HFFc6 (cell line): ENCODE measurements around the gene CCDC9B. TPM values are rescaled to one million over a fixed set of nuclear protein-coding genes. Genes with fewer than 3 reads are reported as not detected.

Experiments used
- DNase-seq: peaks from one replicate; pipeline ENCODE4 v3.0.0-alpha.2; 2018
- H3K27ac Mint-ChIP-seq: 2 replicates; pipeline ENCODE4 v1.8.0; 2020; ENCODE audit warnings: mild to moderate bottlenecking, mixed read lengths
- H3K27me3 Mint-ChIP-seq: 2 replicates; pipeline ENCODE4 v1.8.0; 2021; ENCODE audit warnings: mild to moderate bottlenecking, moderate library complexity, mixed read lengths; ENCODE audit not compliant: insufficient read depth
- H3K36me3 Mint-ChIP-seq: 2 replicates; pipeline ENCODE4 v1.8.0; 2021; ENCODE audit warnings: low read depth, mixed read lengths
- H3K4me1 Mint-ChIP-seq: 2 replicates; pipeline ENCODE4 v1.8.0; 2020; ENCODE audit warnings: low read depth, mixed read lengths
- H3K4me3 Mint-ChIP-seq: 2 replicates; pipeline ENCODE4 v1.8.0; 2020; ENCODE audit warnings: mild to moderate bottlenecking, moderate library complexity, mixed read lengths
- H3K9me3 Mint-ChIP-seq: 2 replicates; pipeline ENCODE4 v1.8.0; 2020; ENCODE audit warnings: mild to moderate bottlenecking, mixed read lengths
- CTCF ChIP-seq: fragments of 200-600 bp; sonication (generic); IDR thresholded peaks from 2 replicates; pipeline ENCODE4 v1.5.0; 2021; ENCODE audit warnings: antibody characterized with exemption, mild to moderate bottlenecking
- total RNA-seq, 6 experiments: library from RNA; stranded (reverse); fragmentation: NEBNext Ultra II Directional; extraction: Animal tissue kit (Norgen Biotek cat#: 25700); gene quantifications; 2 replicates in 1 of 6; 3 replicates in 5 of 6; pipeline ENCODE4 v1.2.3, GENCODE V29; 2021

CCDC9B gene
- total RNA-seq, 6 experiments from 2014 or later, result 54.3 to 92.3 (median 57.9) TPM

- Mint-ChIP-seq H3K4me3 (peak overlapping the region; percentile 87), H3K27ac (peak overlapping the region; percentile 97), H3K27me3 (peaks cover 3% of the 10 kb centered on the region), H3K4me1 (peaks cover 71% of the 10 kb centered on the region), H3K9me3 (no peaks in the 10 kb centered on the region), H3K36me3 (peaks cover 17% of the 10 kb centered on the region; the same call in 1 of the 2 replicates)
- TF ChIP-seq CTCF, result peak; percentile 86
- DNase-seq, result no peak
These were observed 2.6 kb downstream of the CCDC9B start for GRCh38 chr15:40338041-40338657.

GRCh38 chr15:40337597-40337996 lies 3.1 kb downstream of the CCDC9B start:
- no peak for DNase-seq
- H3K4me3 Mint-ChIP-seq, result peak overlapping the region; percentile 87; the same call in 1 of the 2 replicates
- H3K27ac Mint-ChIP-seq, result peak overlapping the region; percentile 97
- H3K4me1 Mint-ChIP-seq, result peaks cover 71% of the 10 kb centered on the region
- no peak for TF ChIP-seq CTCF
- no peaks in the 10 kb centered on the region for H3K9me3 Mint-ChIP-seq
- peaks cover 3% of the 10 kb centered on the region for H3K27me3 Mint-ChIP-seq
- peaks cover 22% of the 10 kb centered on the region; the same call in 1 of the 2 replicates for H3K36me3 Mint-ChIP-seq

GRCh38 chr15:40336744-40337122 lies 4.0 kb downstream of the CCDC9B start:
- TF ChIP-seq CTCF, result peak; percentile 7; the same call in 1 of the 2 replicates
- Mint-ChIP-seq H3K27ac (peak overlapping the region; percentile 64; the same call in 1 of the 2 replicates), H3K4me1 (peaks cover 71% of the 10 kb centered on the region), H3K4me3 (no peak overlapping the region; the same call in 1 of the 2 replicates), H3K27me3 (peaks cover 3% of the 10 kb centered on the region), H3K9me3 (no peaks in the 10 kb centered on the region), H3K36me3 (peaks cover 26% of the 10 kb centered on the region; the same call in 1 of the 2 replicates)
- DNase-seq, result no peak

- H3K36me3 Mint-ChIP-seq, result peaks cover 26% of the 10 kb centered on the region; the same call in 1 of the 2 replicates
- no peak for DNase-seq
- no peaks in the 10 kb centered on the region for H3K9me3 Mint-ChIP-seq
- peak overlapping the region; percentile 46; the same call in 1 of the 2 replicates for H3K27ac Mint-ChIP-seq
- H3K4me3 Mint-ChIP-seq, result no peak overlapping the region
- H3K27me3 Mint-ChIP-seq, result peaks cover 3% of the 10 kb centered on the region
- peaks cover 66% of the 10 kb centered on the region for H3K4me1 Mint-ChIP-seq
- TF ChIP-seq CTCF, result no peak
These were observed 4.6 kb downstream of the CCDC9B start for GRCh38 chr15:40335938-40336743.

- Mint-ChIP-seq H3K36me3 (peaks cover 26% of the 10 kb centered on the region; the same call in 1 of the 2 replicates), H3K4me3 (no peak overlapping the region), H3K27me3 (peaks cover 3% of the 10 kb centered on the region), H3K4me1 (peaks cover 60% of the 10 kb centered on the region), H3K27ac (peak overlapping the region; percentile 46), H3K9me3 (no peaks in the 10 kb centered on the region)
- no peak for TF ChIP-seq CTCF
- no peak for DNase-seq
These were observed 5.6 kb downstream of the CCDC9B start for GRCh38 chr15:40334941-40335795.
